HG03460 (cell line): ENCODE measurements around the gene HSPA12A.
"Not testable (repeated sequence)": the region's sequence is repeated elsewhere in the genome, so short reads cannot be mapped to it uniquely, and the experiment has no call there.

Experiments used
- ATAC-seq: cut with Tn5 transposase; IDR thresholded peaks from one replicate; pipeline ENCODE4 v1.9.1; 2021; ENCODE audit not compliant: unreplicated experiment

The HSPA12A gene

GRCh38 chr10:116719804-116720203, 22.6 kb downstream of the HSPA12A start:
- ATAC-seq: no peak

DNA sequence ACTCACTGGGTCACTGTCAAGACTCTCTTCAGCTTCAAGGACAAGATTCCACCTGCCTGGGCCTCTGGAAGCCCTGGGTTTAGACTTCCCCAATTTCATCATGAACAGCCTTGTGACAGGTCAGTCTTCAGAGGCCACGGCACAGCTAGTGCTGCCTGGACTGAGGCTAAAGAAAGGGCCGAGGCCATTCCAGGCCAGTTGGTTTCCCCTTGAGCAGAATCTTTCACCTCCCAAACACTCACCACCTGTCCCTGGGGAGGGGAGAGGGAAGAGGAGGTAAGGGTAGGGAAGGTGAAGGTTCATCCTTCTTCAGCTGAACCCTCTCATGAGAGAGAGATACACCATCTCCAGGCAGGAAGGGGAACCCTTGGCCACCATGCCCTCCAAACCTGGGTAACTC, 24.3 kb downstream of the HSPA12A start:
- no peak for ATAC-seq

GRCh38 chr10:116716381-116716780, 26.0 kb downstream of the HSPA12A start:
- ATAC-seq: no peak

- no peak for ATAC-seq
Observed at GRCh38 chr10:116715839-116716377, 26.5 kb downstream of the HSPA12A start.

GRCh38 chr10:116715341-116715740, 27.0 kb downstream of the HSPA12A start:
- no peak for ATAC-seq

- no peak for ATAC-seq
Observed at GRCh38 chr10:116713846-116714245, 28.5 kb downstream of the HSPA12A start.

- no peak for ATAC-seq
Observed at GRCh38 chr10:116712989-116713543, 29.3 kb downstream of the HSPA12A start.

DNA sequence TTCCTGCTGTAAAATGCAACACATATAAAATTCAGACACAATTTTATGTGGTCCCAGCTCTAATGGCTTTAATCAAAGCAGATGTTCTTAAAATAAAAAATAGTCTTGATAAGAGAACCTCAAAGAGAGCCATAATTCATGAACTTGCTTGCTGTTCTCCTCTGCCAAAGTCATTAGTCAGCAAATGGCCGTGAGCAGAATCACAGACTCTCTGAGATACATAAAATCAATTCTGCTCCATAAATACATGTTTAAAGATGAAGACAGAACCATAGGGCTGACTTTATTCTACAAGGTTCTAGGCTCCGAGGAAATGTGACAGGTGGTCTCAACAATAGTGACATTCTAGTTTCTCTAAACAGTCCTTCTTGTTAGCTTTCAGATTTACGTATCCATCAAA, 29.8 kb downstream of the HSPA12A start:
- no peak for ATAC-seq

GRCh38 chr10:116711803-116712202, 30.6 kb downstream of the HSPA12A start:
- ATAC-seq: not testable (repeated sequence)

DNA sequence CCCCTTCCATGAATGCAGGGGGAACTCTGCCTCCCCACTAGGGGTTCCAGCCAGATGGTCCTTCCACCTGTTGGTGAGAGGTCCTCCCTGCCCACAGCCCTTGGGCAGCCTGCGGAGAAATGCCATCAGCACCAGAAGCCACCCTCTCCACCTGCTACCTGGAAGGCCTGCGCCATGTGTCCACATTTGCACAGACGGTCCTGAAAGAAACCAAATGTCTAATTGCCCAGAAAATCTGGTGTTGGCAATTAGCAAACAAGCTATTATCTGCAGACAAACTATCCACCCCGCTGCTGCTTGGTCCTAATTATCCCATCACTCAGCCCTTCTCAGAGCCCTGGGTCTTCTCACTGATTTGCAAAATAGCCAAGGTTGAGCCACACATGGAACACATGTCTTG, 32.3 kb downstream of the HSPA12A start:
- ATAC-seq: no peak

DNA sequence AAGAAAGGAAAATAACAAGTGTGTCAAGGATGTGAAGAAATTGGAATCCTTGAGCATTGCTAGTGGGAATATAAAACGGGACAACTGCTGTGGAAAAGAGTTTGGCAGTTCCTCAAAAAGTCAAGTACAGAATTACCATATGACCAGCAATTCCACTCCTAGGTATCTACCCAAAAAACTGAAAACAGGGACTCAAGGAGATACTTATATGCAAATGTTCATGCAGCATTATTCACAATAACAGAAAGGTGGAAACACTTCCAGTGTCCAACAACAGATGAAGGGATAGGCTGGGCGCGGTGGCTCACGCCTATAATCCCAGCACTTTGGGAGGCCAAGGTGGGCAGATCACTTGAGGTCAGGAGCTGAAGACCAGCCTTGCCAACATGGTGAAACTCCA, 33.5 kb downstream of the HSPA12A start:
- ATAC-seq: no peak

- no peak for ATAC-seq
Observed at GRCh38 chr10:116708391-116708821, 34.0 kb downstream of the HSPA12A start.

- no peak for ATAC-seq
Observed at GRCh38 chr10:116707981-116708380, 34.4 kb downstream of the HSPA12A start.

DNA sequence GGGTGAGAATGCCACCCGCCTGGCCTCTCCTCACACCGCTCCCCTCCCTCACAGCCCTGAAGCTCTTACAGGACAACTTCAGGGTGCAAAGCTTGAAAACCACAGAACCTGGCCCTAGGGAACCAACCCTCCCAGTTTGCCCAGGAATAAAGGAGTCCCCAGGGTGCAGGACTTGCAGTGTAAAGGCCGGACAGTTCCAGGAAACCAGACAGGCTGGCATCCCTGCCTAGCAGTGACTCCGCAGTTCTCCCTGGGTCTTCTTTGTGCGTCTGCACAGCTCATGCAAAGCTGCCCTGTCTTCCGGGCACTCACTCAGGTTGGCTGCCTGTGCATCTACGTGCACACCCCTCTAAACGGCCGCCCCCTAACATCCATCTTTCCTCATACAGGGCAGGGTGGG, 36.1 kb downstream of the HSPA12A start:
- ATAC-seq: no peak

GRCh38 chr10:116705498-116705897, 36.9 kb downstream of the HSPA12A start:
- no peak for ATAC-seq

DNA sequence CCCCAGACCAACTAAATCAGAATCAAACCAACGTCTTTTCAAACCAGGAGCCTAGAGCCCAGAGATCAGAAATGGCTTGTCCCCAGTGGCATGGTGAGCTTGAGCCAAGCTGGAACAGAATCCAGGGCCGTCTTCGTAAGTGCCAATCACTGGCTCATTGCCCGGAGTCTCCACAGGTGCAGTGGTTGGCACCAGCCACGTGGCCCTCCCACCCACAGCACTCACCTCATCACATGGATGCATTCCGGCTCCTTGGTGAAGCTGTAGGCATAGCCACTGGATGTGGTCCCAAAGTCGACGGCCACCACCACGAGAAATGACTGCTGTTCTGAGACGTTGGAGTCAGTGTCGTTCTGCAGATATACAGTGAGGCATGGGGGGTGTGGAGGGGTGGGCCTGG, 37.4 kb downstream of the HSPA12A start:
- no peak for ATAC-seq

GRCh38 chr10:116702165-116702564, 40.2 kb downstream of the HSPA12A start:
- no peak for ATAC-seq

DNA sequence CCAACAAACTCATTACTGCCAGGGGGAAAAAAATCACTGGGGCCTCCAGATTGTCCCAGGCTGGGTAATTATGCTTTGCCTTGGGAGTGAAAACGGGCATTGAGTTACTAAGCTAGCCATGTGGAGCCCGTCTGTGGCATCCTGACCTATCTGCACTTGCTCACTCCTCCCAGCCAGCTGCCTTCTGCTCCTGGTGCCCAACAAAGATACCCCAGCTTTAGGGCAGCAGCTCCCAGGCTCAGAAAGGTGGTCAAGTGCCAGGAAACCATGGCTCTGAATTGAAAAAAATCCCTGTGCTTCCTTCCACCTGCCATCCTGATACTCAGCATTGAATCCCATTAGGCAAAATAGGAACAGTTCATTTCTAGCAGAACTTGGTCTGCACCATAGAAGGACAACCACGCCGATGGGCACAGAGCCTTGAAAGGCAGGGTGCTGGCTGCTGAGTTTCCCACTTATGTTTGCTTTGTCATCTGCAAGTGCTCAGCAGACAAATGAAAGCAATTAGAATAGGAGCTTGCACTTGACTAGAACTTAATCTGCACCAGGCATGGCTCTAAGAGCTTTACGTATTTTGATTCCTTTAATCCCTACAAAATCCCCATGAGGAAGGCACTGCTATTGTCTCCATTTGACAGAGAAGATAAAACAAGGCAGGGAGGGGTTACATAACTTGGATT, 42.8 kb downstream of the HSPA12A start:
- ATAC-seq: no peak

- no peak for ATAC-seq
Observed at GRCh38 chr10:116699049-116699448, 43.3 kb downstream of the HSPA12A start.

DNA sequence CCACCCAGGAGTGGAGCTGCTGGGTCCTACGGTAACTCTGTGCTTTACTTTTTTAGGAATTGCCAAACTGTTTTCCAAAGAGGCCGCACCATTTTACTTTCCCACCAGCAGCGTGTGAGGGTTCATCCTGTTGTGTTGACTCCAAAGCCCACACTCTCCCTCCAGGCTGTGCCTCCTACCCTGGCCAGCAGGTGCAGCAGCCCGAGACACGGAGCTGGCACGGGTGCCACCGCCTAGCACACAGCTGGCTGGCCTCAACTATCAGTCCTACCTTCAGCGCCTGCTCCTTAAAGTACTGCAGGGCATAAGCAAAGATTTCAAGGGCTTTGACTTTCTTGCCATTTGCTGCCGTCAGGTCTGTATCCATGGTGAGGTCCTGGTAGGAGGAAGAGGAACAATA, 44.0 kb downstream of the HSPA12A start:
- no peak for ATAC-seq

GRCh38 chr10:116697816-116698215, 44.5 kb downstream of the HSPA12A start:
- ATAC-seq: no peak

DNA sequence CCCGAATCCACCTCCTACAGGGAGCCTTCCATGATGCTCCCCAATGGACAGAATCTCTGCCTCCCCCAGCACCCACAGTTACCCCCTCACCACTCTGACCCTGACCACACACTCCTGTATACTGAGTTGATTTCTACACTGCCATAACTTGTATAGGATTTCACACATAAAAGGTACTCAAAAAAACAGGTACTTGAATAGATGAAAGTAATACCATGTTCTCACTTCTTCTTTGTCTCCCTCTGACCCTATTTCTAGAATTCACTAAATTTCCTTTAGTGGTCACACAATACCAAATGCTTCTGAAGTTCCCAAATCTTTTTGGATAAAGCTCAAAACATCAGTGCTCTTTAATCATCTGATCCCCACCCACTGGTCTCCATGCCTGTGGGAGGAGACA, 45.4 kb downstream of the HSPA12A start:
- no peak for ATAC-seq

- ATAC-seq: no peak
Observed at GRCh38 chr10:116694927-116695268, 47.5 kb downstream of the HSPA12A start.
